Sigmoid colon (tissue), 7 donors: ENCODE data around the gene NUDT16L1. TPM values are rescaled to one million over a fixed set of nuclear protein-coding genes. Genes with fewer than 3 reads are reported as not detected.

Source experiments
- DNase-seq: peaks from one replicate; pipeline ENCODE4 v3.0.0-alpha.2; 2019
- H3K27ac ChIP-seq, 4 donors: fragments of 200-600 bp; sonication (generic); one replicate each; pipeline ENCODE4 v1.5.1; 2016 to 2019; ENCODE audit warnings: mild to moderate bottlenecking in 1 of 4
- H3K27me3 ChIP-seq, 3 donors: fragments of 200-600 bp; sonication (generic); one replicate each; pipeline ENCODE4 v1.5.1; 2019; ENCODE audit warnings: mild to moderate bottlenecking in 1 of 3
- H3K36me3 ChIP-seq, 4 donors: fragments of 200-600 bp; sonication (generic); one replicate each; pipeline ENCODE4 v1.5.1; 2016 to 2019
- H3K4me1 ChIP-seq, 4 donors: fragments of 200-600 bp; sonication (generic); one replicate each; pipeline ENCODE4 v1.5.1; 2017 to 2019
- H3K4me3 ChIP-seq, 4 donors: fragments of 200-600 bp; sonication (generic); one replicate each; pipeline ENCODE4 v1.5.1; 2017 to 2019; ENCODE audit warnings: mild to moderate bottlenecking in 2 of 4, moderate library complexity in 1 of 4
- H3K9me3 ChIP-seq, 4 donors: fragments of 200-600 bp in 3 of 4; sonication (generic) in 3 of 4; one replicate each; pipeline versions ENCODE4 v1.5.1 to v1.6.1; 2013 to 2019
- CTCF ChIP-seq, 4 experiments: fragments of 450-650 bp in 3 of 4; fragments of 200-600 bp in 1 of 4; IDR thresholded peaks; one replicate each; pipeline ENCODE4 v1.5.1; 2016 to 2019; ENCODE audit warnings: antibody characterized with exemption in 4 of 4, mild to moderate bottlenecking in 3 of 4, moderate library complexity in 2 of 4
- EP300 ChIP-seq, 4 donors: sonication (generic); formaldehyde crosslinking; IDR thresholded peaks; one replicate each; pipeline ENCODE4 v1.6.1; 2017; ENCODE audit warnings: antibody characterized with exemption in 4 of 4
- POLR2A ChIP-seq, 2 donors: fragments of 450-650 bp; IDR thresholded peaks; one replicate each; pipeline ENCODE4 v1.6.1; 2016; ENCODE audit warnings: antibody characterized with exemption in 2 of 2, mild to moderate bottlenecking in 2 of 2, moderate library complexity in 2 of 2
- POLR2AphosphoS5 ChIP-seq, 4 donors: sonication (generic); formaldehyde crosslinking; IDR thresholded peaks; one replicate each; pipeline ENCODE4 v1.6.1; 2017; ENCODE audit warnings: antibody characterized with exemption in 4 of 4
- WGBS, 2 donors: extraction: QIAGEN DNeasy Blood & Tissue Kit; methylation state at CpG; one replicate each; pipeline ENCODE4 v1.1.7; 2013; 5-methylcytosine and 5-hydroxymethylcytosine counted together
- intact Hi-C: fragments of 100-400 bp; cut with DNase I; formaldehyde crosslinking; loops from one replicate; pipeline ENCODE4 v1.15.1; 2023
- polyA plus RNA-seq, 3 donors: library from polyadenylated mRNA; stranded (reverse); fragments of 200-250 nt; gene quantifications; one replicate each; pipeline ENCODE4 v1.2.3, GENCODE V29; 2013
- total RNA-seq, 4 donors: library from RNA; depleted of rRNA; stranded (reverse); fragments of >200 nt; gene quantifications; one replicate each; pipeline ENCODE4 v1.1.0, GENCODE V29; 2016
- donor health status: healthy with polysubstance abuse.
- donor health status: Bipolar disorder and iron deficiency.
- donor health status: healthy.

NUDT16L1 gene
- total and polyA plus RNA-seq, 7 donors, result 16.6 to 75.1 (median 21.8) TPM

GRCh38 chr16:4686497-4687210, 6.7 kb upstream of the NUDT16L1 start:
- DNase-seq, result peak; percentile 63
- intact Hi-C loops, result no loop called here
- 94 to 95% methylated on average over 27 of the region's 27 CpGs for WGBS, 2 donors

GRCh38 chr16:4687416-4687815, 5.9 kb upstream of the NUDT16L1 start:
- TF ChIP-seq POLR2AphosphoS5 (IDR thresholded peaks at IDR 0.05), result no peak
- TF ChIP-seq CTCF (IDR thresholded peaks at IDR 0.05), result no peak
- no peak for TF ChIP-seq POLR2A (IDR thresholded peaks at IDR 0.05)
- no peak for TF ChIP-seq EP300 (IDR thresholded peaks at IDR 0.05)
- Histone ChIP-seq H3K27me3 (no peaks in the 10 kb centered on the region), H3K36me3 (peaks cover 7 to 72% (median 34%) of the 10 kb centered on the region in 4 donors), H3K4me1 (peaks cover 0 to 8% (median 3%) of the 10 kb centered on the region in 4 donors), H3K9me3 (no peaks in the 10 kb centered on the region), H3K27ac (no peak overlapping the region), H3K4me3 (no peak overlapping the region)
- intact Hi-C loops, result no loop called here
- WGBS, 2 donors, result 89 to 91% methylated on average over 8 of the region's 8 CpGs
- DNase-seq, result no peak

More at GRCh38 chr16:4686497-4687210, 6.7 kb upstream of the NUDT16L1 start:
- Histone ChIP-seq H3K4me1 (peaks cover 0 to 7% (median 3%) of the 10 kb centered on the region in 4 donors), H3K27ac (no peak overlapping the region), H3K36me3 (peaks cover 7 to 79% (median 37%) of the 10 kb centered on the region in 4 donors), H3K4me3 (no peak overlapping the region), H3K9me3 (no peaks in the 10 kb centered on the region), H3K27me3 (no peaks in the 10 kb centered on the region)
- TF ChIP-seq EP300 (IDR thresholded peaks at IDR 0.05), result no peak
- no peak for TF ChIP-seq POLR2AphosphoS5 (IDR thresholded peaks at IDR 0.05)
- no peak for TF ChIP-seq POLR2A (IDR thresholded peaks at IDR 0.05)
- no peak for TF ChIP-seq CTCF (IDR thresholded peaks at IDR 0.05)

DNA sequence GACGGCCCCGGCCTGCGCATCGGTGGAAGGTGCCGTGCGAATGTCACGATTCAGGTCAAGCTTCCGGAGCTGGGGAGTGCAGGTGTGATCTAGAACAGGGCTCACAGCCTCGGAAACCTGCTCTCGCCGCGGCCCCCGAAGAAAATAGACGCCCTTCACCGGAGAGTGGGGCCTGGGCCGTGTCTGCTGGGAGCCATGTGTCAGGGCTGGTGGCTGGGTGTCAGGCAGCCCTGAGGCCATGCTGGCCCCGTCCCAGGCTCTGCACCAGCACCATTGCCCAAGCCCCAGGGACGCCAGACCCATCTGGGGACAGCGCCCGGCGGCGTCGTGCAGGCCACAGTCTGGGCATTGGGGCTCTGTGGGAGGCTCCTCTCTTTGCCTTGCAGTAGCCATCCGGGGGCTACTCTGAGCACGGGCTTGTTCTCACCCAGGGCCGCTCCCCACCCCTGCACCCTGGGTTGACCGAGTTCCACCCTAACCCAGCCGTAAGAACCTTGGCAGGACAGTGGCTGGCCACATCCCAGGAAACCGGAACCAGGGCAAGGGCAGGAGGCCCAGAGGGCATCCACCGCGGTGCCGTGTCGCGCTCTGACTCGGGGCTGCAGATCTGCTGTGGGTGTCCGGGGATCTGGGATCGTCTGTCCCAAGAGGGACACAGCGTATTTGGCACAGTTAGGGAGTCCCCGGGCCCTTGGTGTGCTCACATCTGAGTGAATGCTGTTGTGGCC, 5.3 kb upstream of the NUDT16L1 start:
- H3K9me3 ChIP-seq, result no peaks in the 10 kb centered on the region
- H3K4me3 ChIP-seq, result no peak overlapping the region
- TF ChIP-seq POLR2AphosphoS5 (IDR thresholded peaks at IDR 0.05) (no peak), EP300 (IDR thresholded peaks at IDR 0.05) (no peak)
- DNase-seq, result peak; percentile 66
- no peak overlapping the region for H3K27ac ChIP-seq
- 95% methylated on average over 39 of the region's 39 CpGs for WGBS, 2 donors
- peaks cover 0 to 11% (median 8%) of the 10 kb centered on the region in 4 donors for H3K4me1 ChIP-seq
- intact Hi-C loops, result no loop called here
- H3K36me3 ChIP-seq, result peaks cover 7 to 65% (median 33%) of the 10 kb centered on the region in 4 donors
- H3K27me3 ChIP-seq, result no peaks in the 10 kb centered on the region

DNA sequence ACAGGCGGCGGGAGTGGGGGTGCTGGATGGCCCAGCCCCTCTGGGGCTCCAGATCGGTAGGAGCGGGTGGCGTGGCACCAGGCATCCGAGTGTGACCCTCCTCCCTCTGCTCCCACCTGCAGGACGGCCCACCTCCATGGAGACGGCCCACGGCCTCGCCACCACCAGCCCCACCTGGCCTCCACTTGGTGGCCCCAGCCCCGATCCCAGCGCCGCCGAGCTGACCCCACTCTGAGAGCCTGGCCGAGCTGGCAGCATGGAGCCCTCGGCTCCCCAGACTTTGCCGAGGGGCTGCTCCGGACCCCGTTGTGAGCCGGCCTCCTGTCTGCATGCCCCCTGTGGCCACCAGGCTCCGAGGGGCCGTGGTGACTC, 4.7 kb upstream of the NUDT16L1 start:
- peak; percentile 61 for DNase-seq

More for the DNA sequence above, 4.7 kb upstream of the NUDT16L1 start:
- Histone ChIP-seq H3K9me3 (no peaks in the 10 kb centered on the region), H3K27ac (no peak overlapping the region), H3K4me1 (peaks cover 0 to 11% (median 8%) of the 10 kb centered on the region in 4 donors), H3K4me3 (no peak overlapping the region), H3K27me3 (no peaks in the 10 kb centered on the region), H3K36me3 (peaks cover 7 to 59% (median 30%) of the 10 kb centered on the region in 4 donors)
- TF ChIP-seq POLR2A (IDR thresholded peaks at IDR 0.05), result no peak
- TF ChIP-seq CTCF (IDR thresholded peaks at IDR 0.05), result no peak
- no peak for TF ChIP-seq POLR2AphosphoS5 (IDR thresholded peaks at IDR 0.05)
- TF ChIP-seq EP300 (IDR thresholded peaks at IDR 0.05), result no peak
- intact Hi-C loops, result no loop called here
- 95% methylated on average over 22 of the region's 22 CpGs for WGBS, 2 donors
